ENCODE data around the gene ELMOD3. TPM values are rescaled to one million over a fixed set of nuclear protein-coding genes. Genes with fewer than 3 reads are reported as not detected.
A peak's percentile ranks its signal among the peaks of the same experiment; 100 is the strongest.

The ELMOD3 gene
- total RNA-seq, 1 experiment from 2014 or later, result 18.1 TPM

DNA sequence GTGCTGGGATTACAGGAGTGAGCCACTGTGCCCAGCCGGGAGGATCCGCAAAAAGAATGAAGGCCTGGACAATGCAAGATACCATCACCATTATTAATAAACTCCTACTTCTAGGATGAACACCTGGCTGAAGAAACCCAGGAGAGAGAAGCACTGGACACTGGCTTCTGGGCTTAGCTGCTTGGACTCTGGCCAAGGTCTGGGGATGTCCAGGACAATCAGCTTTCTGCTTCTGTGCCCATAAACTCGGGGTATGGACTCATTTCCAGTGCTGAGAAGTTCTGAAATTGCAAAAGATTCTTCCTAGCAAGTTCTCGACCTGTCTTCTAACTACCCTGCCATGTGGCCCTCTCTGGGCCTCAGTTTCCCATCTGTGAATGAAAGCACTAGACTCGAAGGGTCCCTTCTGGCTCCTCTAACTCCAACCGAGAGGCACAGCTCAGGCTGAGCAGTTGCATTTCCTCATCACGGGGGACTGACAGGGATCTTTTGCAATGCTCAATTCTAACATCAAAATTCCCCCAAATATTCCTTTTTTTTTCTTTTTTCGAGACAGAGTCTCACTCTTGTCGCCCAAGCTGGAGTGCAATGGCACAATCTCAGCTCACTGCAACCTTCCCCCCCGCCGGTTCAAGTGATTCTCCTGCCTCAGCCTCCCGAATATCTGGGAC, 61.5 kb downstream of the ELMOD3 start:
- no peak for TF ChIP-seq EZH2 (IDR thresholded peaks at IDR 0.05; ENCODE audit: low read depth)
- TF ChIP-seq, protein P1, sequence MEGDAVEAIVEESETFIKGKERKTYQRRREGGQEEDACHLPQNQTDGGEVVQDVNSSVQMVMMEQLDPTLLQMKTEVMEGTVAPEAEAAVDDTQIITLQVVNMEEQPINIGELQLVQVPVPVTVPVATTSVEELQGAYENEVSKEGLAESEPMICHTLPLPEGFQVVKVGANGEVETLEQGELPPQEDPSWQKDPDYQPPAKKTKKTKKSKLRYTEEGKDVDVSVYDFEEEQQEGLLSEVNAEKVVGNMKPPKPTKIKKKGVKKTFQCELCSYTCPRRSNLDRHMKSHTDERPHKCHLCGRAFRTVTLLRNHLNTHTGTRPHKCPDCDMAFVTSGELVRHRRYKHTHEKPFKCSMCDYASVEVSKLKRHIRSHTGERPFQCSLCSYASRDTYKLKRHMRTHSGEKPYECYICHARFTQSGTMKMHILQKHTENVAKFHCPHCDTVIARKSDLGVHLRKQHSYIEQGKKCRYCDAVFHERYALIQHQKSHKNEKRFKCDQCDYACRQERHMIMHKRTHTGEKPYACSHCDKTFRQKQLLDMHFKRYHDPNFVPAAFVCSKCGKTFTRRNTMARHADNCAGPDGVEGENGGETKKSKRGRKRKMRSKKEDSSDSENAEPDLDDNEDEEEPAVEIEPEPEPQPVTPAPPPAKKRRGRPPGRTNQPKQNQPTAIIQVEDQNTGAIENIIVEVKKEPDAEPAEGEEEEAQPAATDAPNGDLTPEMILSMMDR (conservative IDR thresholded peaks at IDR 0.05), result no peak
- no peak overlapping the region for H3K4me2 ChIP-seq
- CTCF ChIA-PET, result no interaction called here
- H3K27me3 ChIP-seq (ENCODE audit: insufficient read depth, low read depth), result no peaks in the 10 kb centered on the region
- H2AFZ ChIP-seq, result no peak overlapping the region
- no peak overlapping the region for H3K4me3 ChIP-seq
- peaks cover 63% of the 10 kb centered on the region for H3K4me1 ChIP-seq (replicated peaks; ENCODE audit: insufficient read depth)
- BruUV-seq (replicated peaks), result no TSS peak
- POLR2A ChIA-PET (ENCODE audit: unreplicated experiment), result no interaction called here
- no peaks in the 10 kb centered on the region for H3K36me3 ChIP-seq (ENCODE audit: low read depth)
- no peak overlapping the region for H3K27ac ChIP-seq
- H4K20me1 ChIP-seq (ENCODE audit: insufficient read depth), result no peaks in the 10 kb centered on the region
- DNase-seq, result no peak
- H3K9me3 ChIP-seq (ENCODE audit: insufficient read depth, low read depth), result no peaks in the 10 kb centered on the region
- intact Hi-C loops (cut with micrococcal nuclease; ENCODE audit: unreplicated experiment), result no loop called here
- peaks cover 44% of the 10 kb centered on the region for H3F3A ChIP-seq (ENCODE audit: insufficient read depth, low read depth)
- H3K79me2 ChIP-seq (ENCODE audit: low read depth), result peaks cover 31% of the 10 kb centered on the region
- H3K9me2 ChIP-seq (ENCODE audit: insufficient read depth), result no peaks in the 10 kb centered on the region

DNA sequence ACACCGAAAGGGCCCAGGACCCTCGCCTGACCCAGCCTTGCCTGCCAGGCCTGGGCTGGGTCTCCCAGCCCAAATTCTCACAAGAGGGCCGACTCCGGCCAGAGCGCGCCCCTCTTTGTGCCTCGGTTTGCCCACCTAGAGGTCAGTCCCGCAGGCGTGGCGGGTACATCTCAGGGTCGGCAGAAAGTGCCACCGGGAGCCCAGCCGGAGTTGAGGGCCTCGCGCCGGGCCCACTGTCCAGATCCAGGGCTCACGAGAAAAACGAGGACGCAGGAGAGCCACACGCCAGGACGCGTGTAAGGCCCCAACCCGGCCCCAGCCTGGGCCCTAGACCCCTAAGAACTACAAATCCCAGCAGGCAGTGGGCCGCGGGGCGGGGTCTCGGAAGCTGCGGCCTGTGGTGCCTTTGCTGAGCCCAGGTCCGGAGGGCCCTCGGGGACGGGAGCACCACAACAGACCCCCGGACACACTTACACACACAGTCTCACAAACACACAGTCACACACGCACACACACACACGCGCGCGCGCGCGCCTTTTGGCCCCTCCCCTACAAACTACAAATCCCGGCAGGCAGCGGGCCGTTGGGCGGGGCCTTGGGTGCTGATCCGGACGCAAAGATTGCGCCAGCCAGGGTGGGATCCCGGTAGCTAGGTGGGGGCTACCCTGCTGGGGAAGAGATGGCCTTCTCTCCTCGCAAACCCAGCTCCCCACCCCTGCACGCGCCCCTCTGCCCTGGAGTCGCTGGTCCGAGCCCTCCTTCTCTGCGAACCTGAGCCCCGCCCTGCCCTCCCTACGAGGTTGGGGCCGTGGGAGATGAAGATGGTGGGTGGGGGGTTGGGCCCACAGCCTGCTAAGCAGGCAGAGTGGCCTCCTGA, 63.8 kb downstream of the ELMOD3 start, which contains the start of gene SH2D6:
Gene SH2D6 (plus strand): TSS at position 583 of the 877 bp plus-strand sequence. CDS start 10,752 bp downstream, outside the sequence.
- no peaks in the 10 kb centered on the region for H3K36me3 ChIP-seq (ENCODE audit: low read depth)
- intact Hi-C loops (cut with micrococcal nuclease; ENCODE audit: unreplicated experiment), result loop anchor here (2.0 kb wide), 1 partner anchor 184 kb away; the partner anchor contains the start of gene TMEM150A
- peaks cover 60% of the 10 kb centered on the region for H3K4me1 ChIP-seq (replicated peaks; ENCODE audit: insufficient read depth)
- H4K20me1 ChIP-seq (ENCODE audit: insufficient read depth), result no peaks in the 10 kb centered on the region
- peaks cover 46% of the 10 kb centered on the region for H3F3A ChIP-seq (ENCODE audit: insufficient read depth, low read depth)
- BruUV-seq (replicated peaks), result no TSS peak
- H3K4me3 ChIP-seq, result peak within 1 kb of the TSS; percentile 67
- CTCF ChIA-PET, result no interaction called here
- peak within 1 kb of the TSS; percentile 87 for H2AFZ ChIP-seq
- no peaks in the 10 kb centered on the region for H3K27me3 ChIP-seq (ENCODE audit: insufficient read depth, low read depth)
- H3K4me2 ChIP-seq, result peak within 1 kb of the TSS; percentile 85
- peak; percentile 71 to 78 for DNase-seq
- H3K27ac ChIP-seq, result peak within 1 kb of the TSS; percentile 58
- TF ChIP-seq, protein P1 (conservative IDR thresholded peaks at IDR 0.05), result no peak
- TF ChIP-seq EZH2 (IDR thresholded peaks at IDR 0.05; ENCODE audit: low read depth), result no peak
- H3K9me3 ChIP-seq (ENCODE audit: insufficient read depth, low read depth), result no peaks in the 10 kb centered on the region
- peaks cover 8% of the 10 kb centered on the region; the same call in 1 of the 2 replicates for H3K79me2 ChIP-seq (ENCODE audit: low read depth)
- no peaks in the 10 kb centered on the region for H3K9me2 ChIP-seq (ENCODE audit: insufficient read depth)
- POLR2A ChIA-PET (ENCODE audit: unreplicated experiment), result interaction anchor here (0.5 to 0.7 kb wide), 2 partner anchors 64 to 131 kb away, joined by 3 to 9 read pairs; partner anchors contain the start of gene ELMOD3

DNA sequence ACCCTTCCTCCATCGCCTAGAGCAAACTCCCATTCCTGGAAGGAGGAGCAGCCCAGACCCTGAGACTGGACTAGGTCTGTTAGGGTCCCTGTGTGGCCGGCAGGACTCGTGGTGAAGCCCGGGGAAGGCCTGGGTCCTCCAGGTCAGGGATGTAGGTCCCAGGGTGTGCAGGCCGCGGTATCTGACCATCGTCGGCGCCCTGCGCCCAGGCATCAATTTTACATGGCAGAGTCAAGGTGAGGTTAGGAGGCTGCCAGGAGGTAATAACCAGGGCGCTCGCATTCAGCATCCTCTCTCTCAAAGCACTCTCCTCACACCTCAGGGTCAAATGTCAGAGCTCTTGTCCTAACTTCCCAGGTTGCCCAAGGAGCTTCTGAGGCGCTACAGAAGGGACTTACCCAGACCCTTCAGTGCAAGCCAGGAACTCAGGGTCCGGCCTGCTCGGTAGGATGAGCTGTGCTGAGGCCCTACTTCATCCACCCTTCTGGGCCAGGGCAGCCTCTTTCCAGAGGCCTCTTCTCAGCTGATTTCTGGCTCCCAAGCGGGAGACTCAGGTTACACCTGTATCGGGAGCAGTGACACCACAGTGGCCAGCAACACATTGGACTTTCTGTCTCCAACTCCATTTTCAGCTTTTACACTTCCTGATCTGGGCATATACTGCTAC, 64.6 kb downstream of the ELMOD3 start:
- TF ChIP-seq EZH2 (IDR thresholded peaks at IDR 0.05; ENCODE audit: low read depth), result no peak
- TF ChIP-seq, protein P1 (conservative IDR thresholded peaks at IDR 0.05), result no peak
- Histone ChIP-seq H3K36me3 (ENCODE audit: low read depth) (no peaks in the 10 kb centered on the region), H3K9me2 (ENCODE audit: insufficient read depth) (no peaks in the 10 kb centered on the region), H3K4me1 (replicated peaks; ENCODE audit: insufficient read depth) (peaks cover 57% of the 10 kb centered on the region), H3K4me2 (peak overlapping the region; percentile 85), H3K79me2 (ENCODE audit: low read depth) (0 out of 2 replicates have a peak, but pooled peaks cover 5% of the 10 kb centered on the region), H3K27ac (peak overlapping the region; percentile 58), H2AFZ (peak overlapping the region; percentile 87), H3K27me3 (ENCODE audit: insufficient read depth, low read depth) (no peaks in the 10 kb centered on the region), H4K20me1 (ENCODE audit: insufficient read depth) (no peaks in the 10 kb centered on the region), H3K9me3 (ENCODE audit: insufficient read depth, low read depth) (no peaks in the 10 kb centered on the region), H3K4me3 (peak overlapping the region; percentile 67), H3F3A (ENCODE audit: insufficient read depth, low read depth) (peaks cover 44% of the 10 kb centered on the region)
- CTCF ChIA-PET, result interaction anchor here (0.6 to 1.4 kb wide), 2 partner anchors 133 to 1593 kb away, joined by 3 to 5 read pairs; no protein-coding TSS in a partner anchor
- DNase-seq, result no peak
- intact Hi-C loops (cut with micrococcal nuclease; ENCODE audit: unreplicated experiment), result loop anchor here (2.0 kb wide), 1 partner anchor 184 kb away; the partner anchor contains the start of gene TMEM150A
- POLR2A ChIA-PET (ENCODE audit: unreplicated experiment), result interaction anchor here (0.7 kb wide), 1 partner anchor 130 kb away, joined by 9 read pairs; no protein-coding TSS in a partner anchor
- BruUV-seq (replicated peaks), result TSS peak; percentile 53
